Mesodermal cell (in vitro differentiated cells): ENCODE results near the gene KIF24.
"Not testable (repeated sequence)": the region's sequence is repeated elsewhere in the genome, so short reads cannot be mapped to it uniquely, and the experiment has no call there.

Experiments
- H3K27ac ChIP-seq: 2 replicates; pipeline ENCODE4 v1.7.0; 2013; ENCODE audit warnings: mild to moderate bottlenecking, low read depth, low read length, moderate library complexity; ENCODE audit not compliant: severe bottlenecking
- H3K36me3 ChIP-seq: 2 replicates; pipeline ENCODE4 v1.7.1; 2013; ENCODE audit warnings: mild to moderate bottlenecking, low read length, moderate library complexity; ENCODE audit not compliant: control insufficient read depth, insufficient read depth
- H3K4me1 ChIP-seq: one replicate; pipeline ENCODE4 v1.7.1; 2013; ENCODE audit warnings: mild to moderate bottlenecking, low read length; ENCODE audit not compliant: insufficient read depth, control insufficient read depth, poor library complexity, severe bottlenecking
- H3K4me3 ChIP-seq: 2 replicates; pipeline ENCODE4 v1.7.0; 2013; ENCODE audit warnings: low read length, control low read depth, mild to moderate bottlenecking; ENCODE audit not compliant: insufficient read depth, poor library complexity, severe bottlenecking; ENCODE audit errors: extremely low read depth
- H3K9me3 ChIP-seq: 2 replicates; pipeline ENCODE4 v1.7.1; 2013; ENCODE audit warnings: mild to moderate bottlenecking, low read length, moderate library complexity; ENCODE audit not compliant: control insufficient read depth
- WGBS, 2 experiments: methylation state at CpG; one replicate each; pipeline ENCODE4 v1.1.5; 2013; ENCODE audit warnings: missing lambda C conversion rate in 2 of 2; ENCODE audit not compliant: insufficient coverage in 2 of 2; 5-methylcytosine and 5-hydroxymethylcytosine counted together

KIF24 gene

DNA sequence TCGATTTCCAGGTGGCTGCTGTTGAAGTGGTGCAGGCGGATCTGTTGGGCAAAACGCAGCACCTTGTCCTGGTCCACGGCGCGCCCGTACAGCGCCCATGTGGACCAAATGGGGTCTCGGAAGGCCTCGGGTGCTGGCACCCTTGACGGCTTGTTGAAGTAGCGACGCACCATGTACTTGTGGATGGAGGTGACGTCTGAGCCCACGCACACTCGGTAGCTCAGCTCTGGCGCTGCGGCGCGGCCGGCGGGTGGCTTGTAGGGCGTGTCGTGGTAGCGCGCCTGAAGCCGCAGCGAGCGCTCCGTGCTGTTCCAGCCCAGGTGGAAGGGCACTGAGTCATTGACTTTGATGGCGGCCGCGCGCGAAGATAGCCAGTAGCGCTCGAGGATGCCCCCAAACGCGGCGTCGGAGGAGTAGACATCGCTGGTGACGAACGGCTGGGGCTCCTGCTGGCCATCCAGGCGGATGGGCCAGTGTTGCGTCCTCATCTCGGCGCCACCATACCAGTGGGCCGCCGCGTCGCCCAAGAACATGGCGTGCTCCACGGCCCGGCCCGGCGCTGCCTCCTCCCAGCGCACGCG lies 42.9 kb upstream of the KIF24 start:
- 97 to 98% methylated on average over 59 to 60 of the region's 60 CpGs for WGBS, 2 experiments
- no peaks in the 10 kb centered on the region for H3K4me1 ChIP-seq
- H3K9me3 ChIP-seq = no peaks in the 10 kb centered on the region
- H3K36me3 ChIP-seq = peaks cover 14% of the 10 kb centered on the region
- no peak overlapping the region for H3K4me3 ChIP-seq
- H3K27ac ChIP-seq = no peak overlapping the region

DNA sequence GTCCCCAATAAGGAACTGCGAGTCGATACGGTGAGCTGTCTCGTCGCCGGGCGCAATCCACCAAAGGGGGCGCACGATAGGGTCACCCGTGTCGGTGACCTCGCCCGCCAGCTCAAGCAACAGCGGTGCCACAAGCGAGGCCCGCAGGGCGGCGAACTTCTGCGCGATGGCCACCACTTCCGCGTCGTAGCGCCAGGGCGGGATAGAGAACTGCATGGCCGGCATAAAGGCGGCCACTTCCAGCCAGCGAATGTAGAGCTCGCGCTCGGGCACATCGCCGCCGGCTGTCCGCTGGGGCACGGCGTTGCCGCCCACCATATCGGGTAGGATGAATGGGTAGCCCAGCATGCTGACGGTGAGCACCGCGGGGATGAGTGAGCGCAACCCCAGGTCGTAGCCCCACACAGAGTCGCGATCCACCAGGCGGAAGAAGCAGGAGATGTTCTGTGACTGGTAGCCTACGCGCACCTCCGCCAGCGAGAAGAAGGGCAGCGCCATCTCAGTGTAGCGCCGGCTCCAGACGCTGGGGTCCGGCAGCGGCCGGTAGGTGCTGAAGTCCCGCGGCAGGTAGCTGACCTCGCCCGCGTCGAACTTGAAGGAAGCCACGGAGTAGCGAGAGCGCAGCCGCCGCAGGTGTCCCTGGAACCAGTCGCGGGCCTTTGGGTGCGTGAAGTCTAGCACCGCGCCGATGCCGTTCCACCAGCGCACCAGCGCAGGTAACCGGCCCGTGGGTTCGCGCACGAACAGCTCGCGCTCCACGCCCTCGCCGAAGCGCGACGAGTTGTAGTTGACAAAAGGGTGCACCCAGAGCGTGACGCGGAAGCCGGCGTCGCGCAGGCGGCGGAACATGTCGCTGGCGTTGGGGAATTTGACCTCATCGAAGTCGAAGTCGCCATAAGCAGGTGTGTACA lies 42.2 kb upstream of the KIF24 start:
- WGBS, 2 experiments = 97 to 98% methylated on average over 97 to 105 of the region's 105 CpGs
- Histone ChIP-seq H3K27ac (no peak overlapping the region), H3K4me1 (no peaks in the 10 kb centered on the region), H3K4me3 (no peak overlapping the region), H3K36me3 (peaks cover 14% of the 10 kb centered on the region), H3K9me3 (no peaks in the 10 kb centered on the region)

DNA sequence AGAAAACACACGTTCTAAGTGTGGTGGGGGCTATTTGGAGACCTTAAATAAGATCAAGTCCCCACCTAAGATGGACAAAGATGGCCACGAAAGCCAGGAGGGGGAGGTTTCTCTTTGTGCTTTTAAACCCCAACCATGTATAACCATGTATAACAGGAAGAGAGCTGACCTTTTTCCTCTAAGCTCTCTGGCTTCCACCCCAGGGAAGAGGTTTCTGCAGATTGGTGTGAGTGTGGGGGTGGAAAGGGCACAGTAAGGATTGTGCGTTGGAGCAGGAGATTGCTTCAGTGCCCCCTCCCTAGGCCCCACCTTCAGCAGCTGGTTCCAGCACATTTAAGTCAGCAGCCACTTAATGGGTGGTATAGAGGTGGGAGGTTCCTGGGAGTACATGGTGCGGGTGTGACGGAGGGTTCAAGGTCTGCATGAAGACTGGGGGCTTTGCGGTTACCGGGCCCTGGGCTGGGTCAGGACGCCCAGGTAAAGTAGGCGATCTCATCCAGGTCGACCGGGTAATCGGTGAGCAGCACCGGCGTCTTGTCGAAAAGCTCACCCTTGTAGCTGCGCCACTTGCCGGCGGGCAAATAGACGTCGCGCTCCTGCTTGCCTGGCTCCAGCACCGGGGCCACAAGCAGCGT lies 41.4 kb upstream of the KIF24 start:
- no peaks in the 10 kb centered on the region for H3K9me3 ChIP-seq
- no peaks in the 10 kb centered on the region for H3K4me1 ChIP-seq
- H3K4me3 ChIP-seq = no peak overlapping the region
- H3K27ac ChIP-seq = no peak overlapping the region
- WGBS, 2 experiments = 96 to 98% methylated on average over 14 to 21 of the region's 23 CpGs
- H3K36me3 ChIP-seq = peaks cover 14% of the 10 kb centered on the region

DNA sequence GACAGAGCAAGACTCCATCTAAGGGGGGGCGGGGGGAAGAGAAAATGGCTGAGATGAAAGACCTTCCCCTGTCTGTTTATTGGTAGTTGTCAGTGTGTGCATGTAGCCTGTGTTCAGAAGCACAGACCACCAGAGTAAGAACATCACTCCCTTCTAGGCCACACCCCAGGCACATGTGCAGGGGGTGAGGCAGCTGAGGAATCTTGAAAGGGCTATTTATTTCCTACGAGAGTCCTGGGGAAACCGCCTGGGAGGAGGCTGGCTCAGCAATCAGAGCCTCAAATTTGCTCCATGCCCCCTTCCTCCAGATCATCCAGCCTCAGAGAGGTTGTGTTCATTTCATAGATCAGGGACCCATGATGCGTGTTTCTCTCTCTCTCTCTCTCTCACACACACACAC lies 40.6 kb upstream of the KIF24 start:
- Histone ChIP-seq H3K27ac (no peak overlapping the region), H3K9me3 (no peaks in the 10 kb centered on the region), H3K4me1 (no peaks in the 10 kb centered on the region), H3K36me3 (peaks cover 14% of the 10 kb centered on the region), H3K4me3 (no peak overlapping the region)
- WGBS, 2 experiments = 87 to 90% methylated on average over 3 of the region's 4 CpGs

DNA sequence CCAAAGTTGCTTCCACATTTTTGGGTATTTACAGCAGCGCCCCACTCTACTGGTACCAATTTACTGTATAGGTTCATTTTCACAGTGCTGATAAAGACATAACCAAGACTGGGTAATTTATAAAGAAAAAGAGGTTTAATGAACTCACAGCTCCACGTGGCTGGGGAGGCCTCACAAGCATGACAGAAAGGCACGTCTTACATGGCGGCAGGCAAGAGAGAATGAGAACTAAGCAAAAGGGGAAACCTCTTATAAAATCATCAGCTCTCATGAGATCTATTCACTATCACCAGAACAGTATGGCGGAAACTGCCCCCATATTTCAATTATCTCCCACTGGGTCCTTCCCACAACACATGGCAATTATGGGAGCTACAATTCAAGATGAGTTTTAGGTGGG lies 39.7 kb upstream of the KIF24 start:
- H3K4me1 ChIP-seq, H3K27ac ChIP-seq, H3K4me3 ChIP-seq, H3K9me3 ChIP-seq: not testable (repeated sequence)
- 93 to 100% methylated on average over 1 to 3 of the region's 5 CpGs for WGBS, 2 experiments
- H3K36me3 ChIP-seq = peaks cover 14% of the 10 kb centered on the region

DNA sequence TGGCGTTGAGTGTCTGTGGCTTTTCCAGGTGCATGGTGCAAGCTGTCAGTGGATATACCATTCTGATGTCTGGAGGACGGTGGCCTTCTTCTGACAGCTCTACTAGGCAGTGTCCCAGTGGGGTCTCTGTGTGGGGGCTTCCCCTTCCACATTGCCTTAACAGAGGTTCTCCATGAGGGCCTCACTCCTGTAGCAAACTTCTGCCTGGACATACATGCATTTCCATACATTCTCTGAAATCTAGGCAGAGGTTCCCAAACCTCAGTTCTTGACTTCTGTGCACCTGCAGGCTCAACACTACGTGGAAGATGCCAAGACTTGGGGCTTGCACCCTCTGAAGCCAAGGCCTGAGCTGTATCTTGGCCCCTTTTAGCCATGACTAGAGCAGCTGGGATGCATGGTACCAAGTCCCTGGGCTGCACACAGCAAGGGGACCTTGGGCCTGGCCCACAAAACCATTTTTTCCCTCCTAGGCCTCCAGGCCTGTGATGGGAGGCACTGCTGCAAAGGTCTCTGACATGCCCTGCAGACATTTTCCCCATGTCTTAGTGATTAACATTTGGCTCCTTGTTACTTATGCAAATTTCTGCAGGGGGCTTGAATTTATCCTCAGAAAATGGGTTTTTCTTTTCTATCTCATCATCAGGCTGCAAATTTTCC lies 38.8 kb upstream of the KIF24 start:
- H3K27ac ChIP-seq, H3K9me3 ChIP-seq, H3K4me1 ChIP-seq, H3K4me3 ChIP-seq: not testable (repeated sequence)
- H3K36me3 ChIP-seq = peaks cover 14% of the 10 kb centered on the region
- 90 to 100% methylated on average over 3 of the region's 3 CpGs for WGBS, 2 experiments

DNA sequence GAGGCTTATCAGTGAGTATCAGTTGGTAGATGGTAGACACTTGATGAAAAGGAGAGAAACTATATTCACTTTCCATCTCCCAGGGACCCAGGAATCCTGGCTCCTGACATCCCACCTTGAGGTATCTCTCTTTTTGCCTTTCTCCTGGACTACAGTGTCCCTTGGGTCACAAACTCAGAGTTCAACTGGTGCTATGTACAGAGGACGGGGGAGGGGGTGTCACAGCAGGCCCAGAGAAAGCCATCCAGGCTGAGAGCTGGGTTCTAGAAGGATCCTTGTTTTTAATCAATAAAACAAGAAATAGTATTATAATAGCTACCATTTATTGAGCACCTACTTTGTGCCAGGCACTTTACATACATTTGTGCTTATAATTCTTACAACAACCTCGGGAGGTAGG lies 37.3 kb upstream of the KIF24 start:
- Histone ChIP-seq H3K9me3 (no peaks in the 10 kb centered on the region), H3K27ac (no peak overlapping the region), H3K4me3 (no peak overlapping the region), H3K4me1 (peaks cover 7% of the 10 kb centered on the region), H3K36me3 (peaks cover 4% of the 10 kb centered on the region)
- WGBS, 2 experiments = no CpG with 5 or more reads among the region's 2 CpGs

DNA sequence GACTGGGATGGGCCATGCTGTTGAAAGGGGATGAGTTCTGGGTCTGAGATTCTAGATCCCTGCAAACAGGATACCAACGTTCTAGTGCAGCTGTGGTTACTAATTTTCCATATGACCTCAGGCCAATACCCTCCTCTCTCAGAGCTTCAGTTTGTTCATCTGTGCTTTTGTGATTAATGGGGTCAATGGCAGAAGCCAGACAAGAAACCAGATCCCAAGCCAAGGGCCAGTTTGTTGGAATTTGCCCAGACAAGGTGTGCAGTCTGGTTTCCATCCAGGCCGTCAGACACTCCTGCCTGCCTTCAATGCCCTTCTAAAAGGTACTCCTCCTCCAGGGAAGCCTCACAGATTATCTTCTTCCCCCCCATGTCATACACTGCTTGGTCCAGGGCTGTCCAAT lies 36.2 kb upstream of the KIF24 start:
- H3K4me1 ChIP-seq = peaks cover 7% of the 10 kb centered on the region
- no peak overlapping the region for H3K4me3 ChIP-seq
- no peaks in the 10 kb centered on the region for H3K36me3 ChIP-seq
- no peaks in the 10 kb centered on the region for H3K9me3 ChIP-seq
- H3K27ac ChIP-seq = no peak overlapping the region
- WGBS, 2 experiments = 86 to 100% methylated on average over 1 of the region's 2 CpGs

DNA sequence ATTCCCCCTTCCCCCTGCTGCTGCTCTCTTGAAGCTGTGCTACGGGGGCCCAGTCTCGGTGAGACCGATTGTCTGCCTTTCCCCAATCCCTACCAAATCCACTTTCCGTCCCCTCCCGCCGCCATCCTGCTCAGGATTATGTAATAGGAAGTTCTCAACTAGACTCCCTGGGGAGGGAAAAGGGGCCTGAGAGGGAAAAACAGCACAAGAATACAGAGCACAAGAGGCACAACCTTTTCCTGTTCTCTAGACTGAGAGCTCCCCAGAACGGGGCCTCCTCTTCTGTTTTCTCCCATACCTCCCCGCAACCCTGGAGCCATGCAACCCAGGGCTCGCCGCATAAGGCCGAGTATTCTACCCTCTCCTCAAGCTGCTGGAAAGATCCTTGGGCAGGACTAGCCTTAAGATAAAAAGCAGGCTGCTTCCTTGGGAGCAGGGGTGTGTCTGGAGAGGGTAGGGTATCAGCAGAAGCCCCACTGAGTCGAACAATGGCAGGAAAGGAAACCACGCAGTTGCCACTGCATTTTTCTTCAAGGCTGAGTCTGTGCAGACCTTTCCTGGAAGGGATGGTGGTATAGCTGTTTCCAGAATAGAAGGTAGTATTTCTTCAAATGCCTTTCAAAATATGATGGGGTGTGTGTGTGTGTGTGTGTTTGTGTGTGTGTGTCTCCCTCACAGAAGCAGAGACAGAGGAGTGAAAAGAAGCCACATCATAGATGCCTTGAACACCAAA lies 34.7 kb upstream of the KIF24 start:
- H3K4me1 ChIP-seq = peaks cover 7% of the 10 kb centered on the region
- H3K36me3 ChIP-seq = no peaks in the 10 kb centered on the region
- 7 to 26% methylated on average over 3 to 4 of the region's 13 CpGs for WGBS, 2 experiments
- no peaks in the 10 kb centered on the region for H3K9me3 ChIP-seq
- H3K4me3 ChIP-seq = no peak overlapping the region
- H3K27ac ChIP-seq = peak overlapping the region; percentile 74

DNA sequence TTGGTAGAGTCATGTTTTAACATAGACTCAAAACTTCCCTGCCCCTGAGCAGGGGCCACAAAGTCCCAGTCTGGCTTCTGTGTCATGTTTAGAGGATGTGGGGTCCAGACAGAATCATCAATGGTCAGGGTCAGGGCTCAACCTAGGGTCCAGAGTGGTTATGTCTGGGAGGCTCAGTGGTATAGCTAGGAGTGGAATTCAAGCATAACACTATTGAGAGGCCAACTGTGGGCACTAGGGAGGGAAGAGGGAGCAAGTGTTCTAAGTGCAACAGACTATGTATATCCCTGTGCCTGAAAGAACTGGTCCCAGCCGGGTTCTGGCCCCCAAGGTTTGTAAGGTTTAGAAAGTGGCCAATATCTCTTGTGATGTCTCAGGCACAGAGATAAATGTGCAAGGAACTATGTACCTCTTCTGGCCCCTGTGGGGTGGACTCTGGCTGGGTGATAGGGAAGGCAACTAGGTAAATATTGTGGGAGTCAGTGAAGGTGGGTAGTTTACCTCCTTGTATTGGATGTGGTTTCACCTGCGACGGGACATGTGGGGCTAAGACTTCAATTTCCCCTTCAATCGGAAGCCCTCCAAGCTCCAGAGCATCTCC lies 33.6 kb upstream of the KIF24 start:
- 85 to 92% methylated on average over 2 of the region's 4 CpGs for whole genome bisulfite sequencing, 2 experiments
- peaks cover 7% of the 10 kb centered on the region for H3K4me1 ChIP-seq
- H3K27ac ChIP-seq = no peak overlapping the region
- H3K9me3 ChIP-seq = no peaks in the 10 kb centered on the region
- no peaks in the 10 kb centered on the region for H3K36me3 ChIP-seq
- H3K4me3 ChIP-seq = no peak overlapping the region
